Measurements from ENCODE around the gene TPSD1. TPM values are rescaled to one million over a fixed set of nuclear protein-coding genes. Genes with fewer than 3 reads are reported as not detected.
"Not testable (repeated sequence)": the region's sequence is repeated elsewhere in the genome, so short reads cannot be mapped to it uniquely, and the experiment has no call there.

TPSD1 gene
- total RNA-seq, 1 donor from 2014 or later = not detected

- H2AFZ ChIP-seq (ENCODE audit: low read depth, low read length); H3K4me3 Mint-ChIP-seq (ENCODE audit: unreplicated experiment); DNase-seq (ENCODE audit: low read depth); H3K36me3 Mint-ChIP-seq (ENCODE audit: low read depth, unreplicated experiment); H3K36me3 ChIP-seq (ENCODE audit: insufficient read depth, low read length); H3K4me2 ChIP-seq (ENCODE audit: low read length); H3K9me3 Mint-ChIP-seq (ENCODE audit: unreplicated experiment); H3K79me2 ChIP-seq (ENCODE audit: insufficient read depth, low read length); H3K9me3 ChIP-seq (ENCODE audit: insufficient read depth, low read depth, low read length); H4K20me1 ChIP-seq (ENCODE audit: insufficient read depth, low read length); H3K4me1 ChIP-seq (ENCODE audit: insufficient read depth, low read length); H3K27me3 ChIP-seq (ENCODE audit: insufficient read depth, low read length); H3K4me3 ChIP-seq (ENCODE audit: insufficient read depth, low read depth, low read length); H3K27ac Mint-ChIP-seq (ENCODE audit: unreplicated experiment); FAIRE-seq; H3K27ac ChIP-seq (ENCODE audit: low read depth, low read length); H3K9ac ChIP-seq (ENCODE audit: low read length); H3K4me1 Mint-ChIP-seq (ENCODE audit: low read depth, unreplicated experiment): not testable (repeated sequence)
- peaks cover 15% of the 10 kb centered on the region for H3K27me3 Mint-ChIP-seq (ENCODE audit: low read depth, unreplicated experiment)
Measured at GRCh38 chr16:1225728-1226311, 30.0 kb upstream of the TPSD1 start.

- H3K27me3 ChIP-seq (ENCODE audit: insufficient read depth, low read length); H3K9ac ChIP-seq (ENCODE audit: low read length); H3K4me2 ChIP-seq (ENCODE audit: low read length); H3K9me3 Mint-ChIP-seq (ENCODE audit: unreplicated experiment); DNase-seq (ENCODE audit: low read depth); H2AFZ ChIP-seq (ENCODE audit: low read depth, low read length); H3K4me3 ChIP-seq (ENCODE audit: insufficient read depth, low read depth, low read length); FAIRE-seq; H3K36me3 ChIP-seq (ENCODE audit: insufficient read depth, low read length); H4K20me1 ChIP-seq (ENCODE audit: insufficient read depth, low read length); H3K4me1 Mint-ChIP-seq (ENCODE audit: low read depth, unreplicated experiment); H3K4me3 Mint-ChIP-seq (ENCODE audit: unreplicated experiment); H3K36me3 Mint-ChIP-seq (ENCODE audit: low read depth, unreplicated experiment); H3K27ac Mint-ChIP-seq (ENCODE audit: unreplicated experiment); H3K9me3 ChIP-seq (ENCODE audit: insufficient read depth, low read depth, low read length); H3K27ac ChIP-seq (ENCODE audit: low read depth, low read length); H3K79me2 ChIP-seq (ENCODE audit: insufficient read depth, low read length); H3K4me1 ChIP-seq (ENCODE audit: insufficient read depth, low read length): not testable (repeated sequence)
- peaks cover 11% of the 10 kb centered on the region for H3K27me3 Mint-ChIP-seq (ENCODE audit: low read depth, unreplicated experiment)
Measured at GRCh38 chr16:1226692-1227091, 29.2 kb upstream of the TPSD1 start.

GRCh38 chr16:1228227-1228626, 27.6 kb upstream of the TPSD1 start:
- H3K9ac ChIP-seq (ENCODE audit: low read length); H4K20me1 ChIP-seq (ENCODE audit: insufficient read depth, low read length); H3K36me3 Mint-ChIP-seq (ENCODE audit: low read depth, unreplicated experiment); H3K9me3 ChIP-seq (ENCODE audit: insufficient read depth, low read depth, low read length); H3K27ac ChIP-seq (ENCODE audit: low read depth, low read length); H3K4me3 ChIP-seq (ENCODE audit: insufficient read depth, low read depth, low read length); H3K4me2 ChIP-seq (ENCODE audit: low read length); H3K4me1 ChIP-seq (ENCODE audit: insufficient read depth, low read length); DNase-seq (ENCODE audit: low read depth); H2AFZ ChIP-seq (ENCODE audit: low read depth, low read length); H3K4me3 Mint-ChIP-seq (ENCODE audit: unreplicated experiment); H3K36me3 ChIP-seq (ENCODE audit: insufficient read depth, low read length); FAIRE-seq; H3K9me3 Mint-ChIP-seq (ENCODE audit: unreplicated experiment); H3K4me1 Mint-ChIP-seq (ENCODE audit: low read depth, unreplicated experiment); H3K27ac Mint-ChIP-seq (ENCODE audit: unreplicated experiment); H3K27me3 ChIP-seq (ENCODE audit: insufficient read depth, low read length); H3K79me2 ChIP-seq (ENCODE audit: insufficient read depth, low read length): not testable (repeated sequence)
- H3K27me3 Mint-ChIP-seq (ENCODE audit: low read depth, unreplicated experiment) = peaks cover 11% of the 10 kb centered on the region

- H3K27me3 Mint-ChIP-seq (ENCODE audit: low read depth, unreplicated experiment); H3K79me2 ChIP-seq (ENCODE audit: insufficient read depth, low read length); H3K9ac ChIP-seq (ENCODE audit: low read length); H3K4me1 Mint-ChIP-seq (ENCODE audit: low read depth, unreplicated experiment); H3K4me1 ChIP-seq (ENCODE audit: insufficient read depth, low read length); DNase-seq (ENCODE audit: low read depth); H3K4me3 ChIP-seq (ENCODE audit: insufficient read depth, low read depth, low read length); H3K9me3 ChIP-seq (ENCODE audit: insufficient read depth, low read depth, low read length); H2AFZ ChIP-seq (ENCODE audit: low read depth, low read length); H3K27ac ChIP-seq (ENCODE audit: low read depth, low read length); H4K20me1 ChIP-seq (ENCODE audit: insufficient read depth, low read length); H3K27ac Mint-ChIP-seq (ENCODE audit: unreplicated experiment); H3K36me3 Mint-ChIP-seq (ENCODE audit: low read depth, unreplicated experiment); H3K27me3 ChIP-seq (ENCODE audit: insufficient read depth, low read length); H3K4me3 Mint-ChIP-seq (ENCODE audit: unreplicated experiment); H3K4me2 ChIP-seq (ENCODE audit: low read length); H3K9me3 Mint-ChIP-seq (ENCODE audit: unreplicated experiment); H3K36me3 ChIP-seq (ENCODE audit: insufficient read depth, low read length); FAIRE-seq: not testable (repeated sequence)
Measured at GRCh38 chr16:1229476-1229875, 26.4 kb upstream of the TPSD1 start.

- not testable (repeated sequence) for FAIRE-seq; H2AFZ ChIP-seq (ENCODE audit: low read depth, low read length); H3K9me3 Mint-ChIP-seq (ENCODE audit: unreplicated experiment); H3K27ac Mint-ChIP-seq (ENCODE audit: unreplicated experiment); H3K27ac ChIP-seq (ENCODE audit: low read depth, low read length); H3K27me3 Mint-ChIP-seq (ENCODE audit: low read depth, unreplicated experiment); H3K9ac ChIP-seq (ENCODE audit: low read length); H3K36me3 Mint-ChIP-seq (ENCODE audit: low read depth, unreplicated experiment); H3K36me3 ChIP-seq (ENCODE audit: insufficient read depth, low read length); H3K79me2 ChIP-seq (ENCODE audit: insufficient read depth, low read length); H3K9me3 ChIP-seq (ENCODE audit: insufficient read depth, low read depth, low read length); H3K4me2 ChIP-seq (ENCODE audit: low read length); H3K27me3 ChIP-seq (ENCODE audit: insufficient read depth, low read length); H4K20me1 ChIP-seq (ENCODE audit: insufficient read depth, low read length); DNase-seq (ENCODE audit: low read depth); H3K4me1 ChIP-seq (ENCODE audit: insufficient read depth, low read length); H3K4me3 ChIP-seq (ENCODE audit: insufficient read depth, low read depth, low read length); H3K4me1 Mint-ChIP-seq (ENCODE audit: low read depth, unreplicated experiment); H3K4me3 Mint-ChIP-seq (ENCODE audit: unreplicated experiment)
Measured at GRCh38 chr16:1230084-1230470, 25.8 kb upstream of the TPSD1 start, which contains the start of gene TPSB2. TSS of gene TPSB2 (minus strand) at chr16:1230184. CDS start at chr16:1229951, 233 bp downstream.

GRCh38 chr16:1230471-1231212, 25.2 kb upstream of the TPSD1 start:
- H3K9ac ChIP-seq (ENCODE audit: low read length); H3K36me3 Mint-ChIP-seq (ENCODE audit: low read depth, unreplicated experiment); H3K9me3 ChIP-seq (ENCODE audit: insufficient read depth, low read depth, low read length); H3K4me1 Mint-ChIP-seq (ENCODE audit: low read depth, unreplicated experiment); H3K4me1 ChIP-seq (ENCODE audit: insufficient read depth, low read length); H3K27me3 ChIP-seq (ENCODE audit: insufficient read depth, low read length); DNase-seq (ENCODE audit: low read depth); H2AFZ ChIP-seq (ENCODE audit: low read depth, low read length); H3K27ac ChIP-seq (ENCODE audit: low read depth, low read length); H3K27ac Mint-ChIP-seq (ENCODE audit: unreplicated experiment); FAIRE-seq; H3K9me3 Mint-ChIP-seq (ENCODE audit: unreplicated experiment); H4K20me1 ChIP-seq (ENCODE audit: insufficient read depth, low read length); H3K4me3 ChIP-seq (ENCODE audit: insufficient read depth, low read depth, low read length); H3K4me3 Mint-ChIP-seq (ENCODE audit: unreplicated experiment); H3K27me3 Mint-ChIP-seq (ENCODE audit: low read depth, unreplicated experiment); H3K36me3 ChIP-seq (ENCODE audit: insufficient read depth, low read length); H3K79me2 ChIP-seq (ENCODE audit: insufficient read depth, low read length); H3K4me2 ChIP-seq (ENCODE audit: low read length): not testable (repeated sequence)

Measured in astrocyte (in vitro differentiated cells and primary cell).